ENCODE measurements around the gene MLLT1.

The MLLT1 gene

DNA sequence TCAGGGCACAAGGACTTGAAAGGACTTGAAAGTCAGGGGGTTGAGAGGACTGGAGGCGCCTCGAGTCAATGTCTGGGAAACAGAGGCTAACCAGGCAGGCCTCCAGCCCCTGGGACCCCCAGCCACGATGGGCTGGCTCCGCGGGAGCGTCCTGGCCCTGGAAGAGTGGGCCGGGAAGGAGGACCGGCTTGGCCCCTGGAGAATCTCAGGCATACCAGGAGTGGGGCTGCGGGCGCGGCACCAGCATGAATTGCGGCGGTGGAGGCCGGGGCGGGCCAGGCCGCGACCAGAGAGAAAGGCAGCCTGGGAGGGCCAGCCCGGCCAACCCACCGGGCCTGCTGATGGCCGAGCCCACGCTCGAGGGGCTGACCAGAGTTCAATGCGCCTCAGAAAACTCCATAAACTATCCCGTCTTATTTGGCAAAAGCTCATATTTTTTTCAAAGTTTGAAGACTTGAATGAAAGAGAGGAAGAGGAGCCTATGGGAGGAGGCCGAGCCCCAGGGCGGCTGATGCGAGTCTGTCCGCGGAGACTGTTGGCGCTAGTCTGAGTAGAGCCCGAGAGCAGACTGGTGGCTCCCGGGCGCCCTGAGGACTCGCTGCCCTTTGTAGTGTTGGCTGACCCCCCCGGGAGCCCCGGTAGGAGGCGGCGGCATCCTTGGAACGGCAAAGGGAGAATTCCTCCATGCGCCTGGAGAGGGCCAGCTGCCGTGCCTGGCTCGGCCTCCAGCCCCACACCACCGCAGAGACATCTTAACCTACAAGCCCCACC is 68.0 kb downstream of the MLLT1 start:
- no peak for DNase-seq (ENCODE audit: low read depth)
- TF ChIP-seq, protein P1, sequence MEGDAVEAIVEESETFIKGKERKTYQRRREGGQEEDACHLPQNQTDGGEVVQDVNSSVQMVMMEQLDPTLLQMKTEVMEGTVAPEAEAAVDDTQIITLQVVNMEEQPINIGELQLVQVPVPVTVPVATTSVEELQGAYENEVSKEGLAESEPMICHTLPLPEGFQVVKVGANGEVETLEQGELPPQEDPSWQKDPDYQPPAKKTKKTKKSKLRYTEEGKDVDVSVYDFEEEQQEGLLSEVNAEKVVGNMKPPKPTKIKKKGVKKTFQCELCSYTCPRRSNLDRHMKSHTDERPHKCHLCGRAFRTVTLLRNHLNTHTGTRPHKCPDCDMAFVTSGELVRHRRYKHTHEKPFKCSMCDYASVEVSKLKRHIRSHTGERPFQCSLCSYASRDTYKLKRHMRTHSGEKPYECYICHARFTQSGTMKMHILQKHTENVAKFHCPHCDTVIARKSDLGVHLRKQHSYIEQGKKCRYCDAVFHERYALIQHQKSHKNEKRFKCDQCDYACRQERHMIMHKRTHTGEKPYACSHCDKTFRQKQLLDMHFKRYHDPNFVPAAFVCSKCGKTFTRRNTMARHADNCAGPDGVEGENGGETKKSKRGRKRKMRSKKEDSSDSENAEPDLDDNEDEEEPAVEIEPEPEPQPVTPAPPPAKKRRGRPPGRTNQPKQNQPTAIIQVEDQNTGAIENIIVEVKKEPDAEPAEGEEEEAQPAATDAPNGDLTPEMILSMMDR (IDR thresholded peaks at IDR 0.05; ENCODE audit: control insufficient read depth, insufficient read depth, low read depth, low read length, missing control alignments), result no peak
- no peak overlapping the region for H3K4me3 ChIP-seq (ENCODE audit: control insufficient read depth, low read depth, low read length)

DNA sequence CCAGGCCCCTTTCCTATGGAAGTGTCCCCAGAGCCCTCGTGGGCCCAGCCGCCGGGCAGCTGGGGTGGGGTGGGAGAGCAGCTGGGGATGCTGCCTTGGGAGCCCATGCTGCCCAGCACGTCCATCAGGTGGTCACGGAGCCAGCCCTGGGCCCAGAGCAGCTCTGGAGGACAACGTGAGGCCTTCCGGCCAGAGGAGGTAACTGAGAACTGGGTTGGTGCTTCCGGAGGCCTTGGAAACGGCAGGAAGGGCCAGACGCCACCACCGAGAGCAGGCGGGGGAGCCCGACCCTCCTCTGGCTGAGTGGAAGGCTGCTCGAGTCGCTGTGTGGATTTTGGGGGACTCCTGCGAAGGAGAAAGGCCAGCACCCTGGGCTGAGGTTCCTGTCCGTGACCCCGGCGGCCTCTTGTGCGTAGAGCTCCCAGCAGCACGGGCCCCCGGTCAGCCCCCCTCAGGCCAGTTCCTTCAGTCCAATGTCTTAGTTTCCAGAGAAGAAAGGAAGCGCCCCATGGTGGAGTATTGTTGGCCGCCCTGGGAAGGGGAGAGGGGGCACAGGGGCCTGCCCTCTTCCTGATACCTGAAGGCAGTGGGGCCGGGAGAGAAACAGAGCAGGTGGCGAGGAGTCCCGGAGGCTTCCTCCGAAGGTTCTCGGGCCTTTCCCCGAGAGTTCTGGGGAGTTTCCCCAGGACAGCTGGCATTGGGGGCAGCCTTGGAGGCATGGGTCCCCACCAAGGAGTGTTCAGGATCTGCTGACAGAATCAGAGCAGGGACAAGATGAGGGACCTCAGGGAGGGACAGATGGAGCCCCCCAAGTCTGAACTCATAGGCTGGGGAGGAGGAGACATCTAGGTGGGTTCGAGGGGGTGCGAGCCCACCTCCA is 68.8 kb downstream of the MLLT1 start:
- TF ChIP-seq, protein P1 (IDR thresholded peaks at IDR 0.05; ENCODE audit: control insufficient read depth, insufficient read depth, low read depth, low read length, missing control alignments), result no peak
- H3K4me3 ChIP-seq (ENCODE audit: control insufficient read depth, low read depth, low read length), result no peak overlapping the region
- DNase-seq (ENCODE audit: low read depth), result no peak

DNA sequence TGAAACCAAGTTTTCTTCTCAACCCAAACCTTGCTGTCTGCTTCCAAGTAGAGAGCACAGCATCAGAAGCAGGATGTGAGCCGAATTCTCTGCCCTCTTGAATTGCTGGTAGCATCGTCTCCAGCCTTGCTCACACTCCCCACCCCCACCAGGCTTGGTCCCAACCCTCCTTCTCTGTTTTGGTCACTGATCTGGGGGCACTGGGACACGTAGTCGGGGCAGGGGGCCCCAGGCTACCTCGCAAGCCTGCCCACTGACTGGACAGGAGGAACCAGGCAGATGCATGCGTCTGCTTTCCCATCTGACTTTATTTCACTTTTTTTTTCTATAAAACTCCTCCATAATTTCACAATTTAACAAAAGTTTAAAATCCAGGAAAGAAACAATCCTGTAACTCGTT is 69.7 kb downstream of the MLLT1 start:
- no peak for DNase-seq (ENCODE audit: low read depth)
- no peak overlapping the region for H3K4me3 ChIP-seq (ENCODE audit: control insufficient read depth, low read depth, low read length)
- TF ChIP-seq, protein P1 (IDR thresholded peaks at IDR 0.05; ENCODE audit: control insufficient read depth, insufficient read depth, low read depth, low read length, missing control alignments), result no peak

DNA sequence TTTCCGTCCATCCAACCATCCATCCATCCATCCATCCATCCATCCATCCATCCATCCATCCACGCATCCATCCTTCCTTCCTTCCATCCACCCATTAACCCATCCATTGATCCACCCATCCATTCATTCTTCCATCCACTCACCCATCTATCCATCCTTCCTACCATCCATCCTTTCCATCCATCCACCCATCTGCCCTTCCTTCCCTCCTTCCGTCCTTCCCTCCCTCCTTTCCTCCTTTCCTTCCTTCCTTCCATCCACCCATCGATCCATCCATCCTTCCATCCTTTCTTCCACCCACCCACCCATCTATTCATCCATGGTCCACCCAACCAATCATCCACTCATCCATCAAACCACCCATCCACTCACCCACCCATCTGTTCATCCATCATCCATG is 70.1 kb downstream of the MLLT1 start:
- no peak overlapping the region for H3K4me3 ChIP-seq (ENCODE audit: control insufficient read depth, low read depth, low read length)
- TF ChIP-seq, protein P1 (IDR thresholded peaks at IDR 0.05; ENCODE audit: control insufficient read depth, insufficient read depth, low read depth, low read length, missing control alignments), result no peak
- DNase-seq (ENCODE audit: low read depth), result no peak

DNA sequence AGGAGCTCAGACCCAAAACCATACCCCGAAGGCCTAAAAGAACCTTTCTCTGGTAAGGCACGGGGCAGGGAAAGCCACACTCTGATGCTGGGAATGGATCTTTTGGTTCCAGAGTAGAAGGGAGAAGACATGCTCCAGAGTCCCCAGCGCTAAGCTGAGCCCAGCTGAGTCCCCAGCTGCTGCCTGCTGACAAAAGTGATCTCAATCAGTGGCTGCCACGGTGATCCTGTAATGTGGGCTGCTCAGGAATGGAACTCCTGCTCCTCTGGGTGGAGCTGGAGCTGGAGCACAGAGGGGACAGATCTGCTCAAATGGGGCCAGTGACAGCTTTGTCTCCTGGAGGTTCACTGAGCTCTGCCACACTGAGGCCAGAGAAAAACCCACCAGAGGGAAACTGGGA is 70.5 kb downstream of the MLLT1 start:
- H3K4me3 ChIP-seq (ENCODE audit: control insufficient read depth, low read depth, low read length), result no peak overlapping the region
- no peak for DNase-seq (ENCODE audit: low read depth)
- TF ChIP-seq, protein P1 (IDR thresholded peaks at IDR 0.05; ENCODE audit: control insufficient read depth, insufficient read depth, low read depth, low read length, missing control alignments), result no peak

DNA sequence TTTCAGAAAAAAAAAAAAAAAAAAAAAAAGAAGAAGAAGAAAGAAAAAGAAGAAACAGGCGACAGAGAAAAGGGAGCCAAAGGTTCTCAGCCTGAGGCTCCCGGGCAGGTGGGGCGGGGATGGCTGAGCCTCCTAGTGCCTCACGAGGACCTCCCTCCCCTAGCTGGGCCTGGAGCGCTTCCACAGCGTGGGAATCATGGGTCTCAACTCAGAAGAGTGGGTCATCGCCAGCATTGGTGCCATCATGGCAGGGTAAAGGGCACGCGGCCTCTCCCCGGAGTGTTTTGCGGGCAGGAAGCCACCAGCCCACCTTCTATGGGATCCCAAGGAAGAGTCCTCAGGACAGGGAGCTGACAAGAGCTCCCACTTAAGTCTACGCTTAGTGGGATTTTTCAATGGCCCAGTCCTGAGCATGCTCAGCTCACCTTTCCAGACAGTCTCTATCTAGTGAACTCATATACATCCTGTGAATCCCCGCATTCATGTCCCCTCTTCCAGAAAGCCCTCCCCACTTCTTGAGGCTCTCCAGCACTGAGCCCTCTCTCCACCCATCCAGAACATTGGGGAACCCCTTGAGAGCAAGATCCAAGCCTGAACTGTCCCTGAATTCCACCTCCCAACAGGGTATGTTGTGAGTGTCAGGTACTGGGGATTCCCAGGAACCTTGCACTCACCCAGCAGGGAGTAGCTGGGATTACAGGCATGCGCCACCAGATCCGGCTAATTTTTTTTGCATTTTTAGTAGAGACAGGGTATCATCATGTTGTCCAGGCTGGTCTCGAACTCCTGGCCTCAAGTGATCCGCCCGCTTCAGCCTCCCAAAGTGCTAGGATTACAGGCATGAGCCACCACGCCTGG is 74.7 kb downstream of the MLLT1 start:
- no peak overlapping the region for H3K4me3 ChIP-seq (ENCODE audit: control insufficient read depth, low read depth, low read length)
- no peak for DNase-seq (ENCODE audit: low read depth)
- TF ChIP-seq, protein P1 (IDR thresholded peaks at IDR 0.05; ENCODE audit: control insufficient read depth, insufficient read depth, low read depth, low read length, missing control alignments), result no peak
